Testis (tissue), 3 donors: ENCODE measurements around the gene MYO9B. TPM values are rescaled to one million over a fixed set of nuclear protein-coding genes. Genes with fewer than 3 reads are reported as not detected.

ENCODE experiments used
- DNase-seq: peaks from one replicate; pipeline ENCODE4 v3.0.0-alpha.2; 2019
- H3K27ac ChIP-seq, 2 donors: fragments of 200-600 bp; sonication (generic); one replicate each; pipeline ENCODE4 v1.5.1; 2019
- H3K27me3 ChIP-seq: fragments of 200-600 bp; sonication (generic); one replicate; pipeline ENCODE4 v1.5.1; 2019
- H3K36me3 ChIP-seq: fragments of 200-600 bp; sonication (generic); one replicate; pipeline ENCODE4 v1.5.1; 2017; ENCODE audit warnings: low read depth; ENCODE audit errors: missing control alignments
- H3K4me1 ChIP-seq: fragments of 200-600 bp; sonication (generic); one replicate; pipeline ENCODE4 v1.5.1; 2019
- H3K4me3 ChIP-seq, 2 donors: fragments of 200-600 bp; sonication (generic); one replicate each; pipeline ENCODE4 v1.5.1; 2017 to 2019
- H3K9me3 ChIP-seq: fragments of 200-600 bp; sonication (generic); one replicate; pipeline ENCODE4 v1.5.1; 2017
- POLR2A ChIP-seq: fragments of 450-650 bp; IDR thresholded peaks from one replicate; pipeline ENCODE4 v1.6.1; 2017; ENCODE audit warnings: antibody characterized with exemption, mild to moderate bottlenecking, moderate library complexity
- WGBS, 2 donors: methylation state at CpG; one replicate each; pipeline ENCODE4 v1.1.5; 2018; 5-methylcytosine and 5-hydroxymethylcytosine counted together
- intact Hi-C: fragments of 100-400 bp; cut with DNase I; formaldehyde crosslinking; loops from one replicate; pipeline ENCODE4 v1.15.1; 2023; ENCODE audit warnings: low total_unique reads
- polyA plus RNA-seq: library from polyadenylated mRNA; stranded (reverse); fragments of 350-450 nt; fragmentation: Illumina TruSeq; extraction: RNeasy Lipid Tissue Mini Kit (QIAGEN cat#74804); gene quantifications from one replicate; pipeline ENCODE4 v1.2.3, GENCODE V29; 2014; ENCODE audit warnings: low read depth, low replicate concordance; ENCODE audit not compliant: insufficient read depth
- total RNA-seq, 2 donors: library from RNA; depleted of rRNA; stranded (reverse); fragments of >200 nt; gene quantifications; one replicate each; pipeline ENCODE4 v1.2.3, GENCODE V29; 2016
- TF ChIP-seq, protein P1 (sequence below), 3 experiments: fragments of 450-650 bp in 2 of 3; fragments of 200-600 bp in 1 of 3; sonication (generic) in 1 of 3; IDR thresholded peaks; one replicate each; pipeline ENCODE4 v1.5.1; 2016 to 2019; ENCODE audit warnings: antibody characterized with exemption in 3 of 3, mild to moderate bottlenecking in 2 of 3, moderate library complexity in 1 of 3

MYO9B gene
- total and polyA plus RNA-seq, 3 donors from 2014 or later = 121 to 407 (median 407) TPM

DNA sequence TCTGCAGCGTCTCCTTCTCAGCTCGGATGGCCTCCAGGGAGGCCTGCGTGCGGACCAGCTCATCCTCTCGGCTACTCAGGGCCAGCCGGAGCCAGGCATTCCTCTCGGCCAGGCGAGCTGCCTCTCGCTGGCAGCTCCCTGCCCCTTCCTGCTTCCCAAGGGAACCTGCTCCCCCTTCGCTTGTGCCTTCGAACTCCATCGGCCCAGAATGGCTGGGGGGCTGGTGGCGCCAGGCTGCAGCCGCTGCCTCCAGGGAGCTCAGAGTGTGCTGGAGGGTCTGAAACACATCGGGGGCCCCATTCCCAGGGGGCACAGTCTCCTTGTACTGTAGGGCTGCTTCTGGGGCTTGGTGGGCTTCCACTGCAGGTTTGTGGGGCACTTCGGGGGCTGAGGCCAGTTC, 187.0 kb downstream of the MYO9B start:
- Histone ChIP-seq H3K27ac (no peak overlapping the region), H3K4me3 (no peak overlapping the region), H3K4me1 (no peaks in the 10 kb centered on the region), H3K27me3 (no peaks in the 10 kb centered on the region), H3K36me3 (no peaks in the 10 kb centered on the region), H3K9me3 (no peaks in the 10 kb centered on the region)
- TF ChIP-seq POLR2A = no peak
- TF ChIP-seq, protein P1, sequence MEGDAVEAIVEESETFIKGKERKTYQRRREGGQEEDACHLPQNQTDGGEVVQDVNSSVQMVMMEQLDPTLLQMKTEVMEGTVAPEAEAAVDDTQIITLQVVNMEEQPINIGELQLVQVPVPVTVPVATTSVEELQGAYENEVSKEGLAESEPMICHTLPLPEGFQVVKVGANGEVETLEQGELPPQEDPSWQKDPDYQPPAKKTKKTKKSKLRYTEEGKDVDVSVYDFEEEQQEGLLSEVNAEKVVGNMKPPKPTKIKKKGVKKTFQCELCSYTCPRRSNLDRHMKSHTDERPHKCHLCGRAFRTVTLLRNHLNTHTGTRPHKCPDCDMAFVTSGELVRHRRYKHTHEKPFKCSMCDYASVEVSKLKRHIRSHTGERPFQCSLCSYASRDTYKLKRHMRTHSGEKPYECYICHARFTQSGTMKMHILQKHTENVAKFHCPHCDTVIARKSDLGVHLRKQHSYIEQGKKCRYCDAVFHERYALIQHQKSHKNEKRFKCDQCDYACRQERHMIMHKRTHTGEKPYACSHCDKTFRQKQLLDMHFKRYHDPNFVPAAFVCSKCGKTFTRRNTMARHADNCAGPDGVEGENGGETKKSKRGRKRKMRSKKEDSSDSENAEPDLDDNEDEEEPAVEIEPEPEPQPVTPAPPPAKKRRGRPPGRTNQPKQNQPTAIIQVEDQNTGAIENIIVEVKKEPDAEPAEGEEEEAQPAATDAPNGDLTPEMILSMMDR (IDR thresholded peaks at IDR 0.05) = no peak
- no peak for DNase-seq
- intact Hi-C loops = no loop called here
- WGBS, 2 donors = 62 to 64% methylated on average over 10 to 16 of the region's 16 CpGs

Other genes starting within 250 kb of the MYO9B start
- 100 to 1,000 TPM; 231 to 283 TPM for gene SIN3B, start 246.4 kb upstream of the MYO9B start, total RNA-seq
- gene SIN3B, start 246.4 kb upstream of the MYO9B start, polyA plus RNA-seq = 70.6 TPM
- gene F2RL3, start 186.8 kb upstream of the MYO9B start, total RNA-seq = 1 to 10 TPM; 4.6 to 6.9 TPM
- gene F2RL3, start 186.8 kb upstream of the MYO9B start, polyA plus RNA-seq = 4.4 TPM
- gene CPAMD8, start 49.0 kb upstream of the MYO9B start, total RNA-seq = 10 to 100 TPM; 30.8 to 46.1 TPM
- gene CPAMD8, start 49.0 kb upstream of the MYO9B start, polyA plus RNA-seq = 12.0 TPM
- 10 to 100 TPM; 20.0 to 23.5 TPM for gene HAUS8, start 325 bp upstream of the MYO9B start, total RNA-seq
- 29.7 TPM for gene HAUS8, start 325 bp upstream of the MYO9B start, polyA plus RNA-seq
- 10 to 100 TPM; 15.8 to 23.8 TPM for gene USE1, start 139.6 kb downstream of the MYO9B start, total RNA-seq
- 33.3 TPM for gene USE1, start 139.6 kb downstream of the MYO9B start, polyA plus RNA-seq
- gene OCEL1, start 150.4 kb downstream of the MYO9B start, total RNA-seq = 10 to 100 TPM in 1 of 2 donors, 1 to 10 TPM in 1; 6.6 to 13.9 TPM
- 17.5 TPM for gene OCEL1, start 150.4 kb downstream of the MYO9B start, polyA plus RNA-seq
- gene NR2F6, start 170.1 kb downstream of the MYO9B start, total RNA-seq = 10 to 100 TPM; 63.1 to 71.8 TPM
- gene NR2F6, start 170.1 kb downstream of the MYO9B start, polyA plus RNA-seq = 20.4 TPM
- 1 to 10 TPM; 2.0 to 5.6 TPM for gene USHBP1, start 189.0 kb downstream of the MYO9B start, total RNA-seq
- gene USHBP1, start 189.0 kb downstream of the MYO9B start, polyA plus RNA-seq = 2.6 TPM
- gene BABAM1, start 191.7 kb downstream of the MYO9B start, total RNA-seq = 10 to 100 TPM; 93.2 to 95.4 TPM
- 110 TPM for gene BABAM1, start 191.7 kb downstream of the MYO9B start, polyA plus RNA-seq
- 1 to 10 TPM; 3.1 to 5.3 TPM for gene ANKLE1, start 206.1 kb downstream of the MYO9B start, total RNA-seq
- gene ANKLE1, start 206.1 kb downstream of the MYO9B start, polyA plus RNA-seq = 0.45 TPM
- 10 to 100 TPM; 27.1 to 49.1 TPM for gene ABHD8, start 227.6 kb downstream of the MYO9B start, total RNA-seq
- gene ABHD8, start 227.6 kb downstream of the MYO9B start, polyA plus RNA-seq = 70.7 TPM
- gene MRPL34, start 230.1 kb downstream of the MYO9B start, total RNA-seq = 100 to 1,000 TPM; 180 to 206 TPM
- gene MRPL34, start 230.1 kb downstream of the MYO9B start, polyA plus RNA-seq = 126 TPM
- gene DDA1, start 233.8 kb downstream of the MYO9B start, total RNA-seq = 10 to 100 TPM; 46.4 to 55.5 TPM
- gene DDA1, start 233.8 kb downstream of the MYO9B start, polyA plus RNA-seq = 123 TPM